Left cardiac atrium (tissue), 4 donors: Measurements from ENCODE around the gene SFT2D3. TPM values are rescaled to one million over a fixed set of nuclear protein-coding genes. Genes with fewer than 3 reads are reported as not detected.
A peak's percentile ranks its signal among the peaks of the same experiment; 100 is the strongest.

ENCODE experiments used
- ATAC-seq, 2 donors: fragments of 200-7000 bp; cut with Tn5 transposase; one replicate each; pipeline ENCODE4 v1.9.1; 2020; ENCODE audit warnings: mild to moderate bottlenecking in 2 of 2, moderate library complexity in 2 of 2
- DNase-seq: peaks from one replicate; pipeline ENCODE4 v3.0.0-alpha.2; 2020
- intact Hi-C, 2 donors: fragments of 100-400 bp; cut with DNase I; formaldehyde crosslinking; loops; one replicate each; pipeline versions ENCODE4 v1.14.1 to v1.15.1; 2022 to 2023
- long read RNA-seq: library from polyadenylated mRNA; unstranded; transcript quantifications from one replicate; pipeline ENCODE4 v2.0.0, GENCODE V29; 2021
- total RNA-seq, 2 donors: library from RNA; stranded (reverse); fragmentation: NEBNext Ultra II Directional; extraction: Animal tissue kit (Norgen Biotek cat#: 25700); gene quantifications; one replicate each; pipeline ENCODE4 v1.2.1, GENCODE V29; 2021
- donor health status: DM: no; HTN: yes; CAD: no.
- donor health status: DM: no; HTN: yes; CAD: no; lungs with severe emphysema.
- donor health status: DM: yes; HTN: yes; CAD: no.
- donor health status: Dilated cardiomyopathy.

Gene SFT2D3
- total RNA-seq, result 1 to 10 TPM; 3.3 to 4.7 TPM
- long read RNA-seq, result 0 reads

- DNase-seq, result peak; percentile 93
- intact Hi-C loops, result loop anchor here in 1 of 2 donors (5.0 kb wide), 1 partner anchor 174 kb away; the partner anchor contains the start of gene IWS1
- peak; percentile 89 to 93 for ATAC-seq
Measured at GRCh38 chr2:127701193-127701650, at the start of gene SFT2D3. SFT2D3 (plus strand) TSS chr2:127701497; CDS start chr2:127701529, 32 bp downstream.

DNA sequence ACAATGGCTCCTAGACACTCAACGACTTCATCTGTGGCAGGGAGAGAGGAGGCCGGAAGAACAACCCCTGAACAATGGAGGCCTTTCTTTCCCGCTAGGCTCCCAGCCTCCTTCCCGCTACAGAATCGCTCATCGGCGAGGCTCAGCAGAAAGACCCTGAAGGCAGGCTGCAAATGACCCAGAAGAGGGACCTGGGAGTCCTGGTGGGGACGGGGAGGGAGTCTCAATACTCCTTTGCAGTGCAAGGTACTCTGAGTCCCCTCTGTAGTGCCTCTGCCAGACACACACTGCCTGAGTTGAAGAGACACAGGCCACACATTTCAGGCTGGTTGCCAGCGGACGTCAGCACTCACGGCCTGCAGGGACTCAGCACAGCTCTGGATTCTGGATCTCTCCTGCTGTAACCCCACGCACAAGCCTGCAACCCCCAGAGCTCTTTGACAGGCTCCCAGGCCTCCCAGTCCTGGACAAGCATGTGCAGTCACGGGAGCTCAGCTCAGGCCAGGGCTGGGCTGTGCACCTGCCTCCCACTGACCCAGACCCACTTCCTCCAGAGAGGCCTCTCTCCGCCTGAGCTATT lies 49.2 kb upstream of the SFT2D3 start:
- ATAC-seq (peak; percentile 69 to 79), DNase-seq (peak; percentile 91)
- intact Hi-C loops, result loop anchor here in 1 of 2 donors (10.0 kb wide), 1 partner anchor 137 kb away; no protein-coding TSS in a partner anchor

- no peak for ATAC-seq
- intact Hi-C loops, result loop anchor here in 1 of 2 donors (10.0 kb wide), 1 partner anchor 138 kb away; no protein-coding TSS in a partner anchor
- peak; percentile 27 for DNase-seq
Measured at GRCh38 chr2:127652786-127653357, 48.4 kb upstream of the SFT2D3 start.

- intact Hi-C loops, result loop anchor here in 1 of 2 donors (10.0 kb wide), 1 partner anchor 139 kb away; no protein-coding TSS in a partner anchor
- ATAC-seq (no peak), DNase-seq (peak; percentile 21)
Measured at GRCh38 chr2:127653421-127654083, 47.7 kb upstream of the SFT2D3 start.

DNA sequence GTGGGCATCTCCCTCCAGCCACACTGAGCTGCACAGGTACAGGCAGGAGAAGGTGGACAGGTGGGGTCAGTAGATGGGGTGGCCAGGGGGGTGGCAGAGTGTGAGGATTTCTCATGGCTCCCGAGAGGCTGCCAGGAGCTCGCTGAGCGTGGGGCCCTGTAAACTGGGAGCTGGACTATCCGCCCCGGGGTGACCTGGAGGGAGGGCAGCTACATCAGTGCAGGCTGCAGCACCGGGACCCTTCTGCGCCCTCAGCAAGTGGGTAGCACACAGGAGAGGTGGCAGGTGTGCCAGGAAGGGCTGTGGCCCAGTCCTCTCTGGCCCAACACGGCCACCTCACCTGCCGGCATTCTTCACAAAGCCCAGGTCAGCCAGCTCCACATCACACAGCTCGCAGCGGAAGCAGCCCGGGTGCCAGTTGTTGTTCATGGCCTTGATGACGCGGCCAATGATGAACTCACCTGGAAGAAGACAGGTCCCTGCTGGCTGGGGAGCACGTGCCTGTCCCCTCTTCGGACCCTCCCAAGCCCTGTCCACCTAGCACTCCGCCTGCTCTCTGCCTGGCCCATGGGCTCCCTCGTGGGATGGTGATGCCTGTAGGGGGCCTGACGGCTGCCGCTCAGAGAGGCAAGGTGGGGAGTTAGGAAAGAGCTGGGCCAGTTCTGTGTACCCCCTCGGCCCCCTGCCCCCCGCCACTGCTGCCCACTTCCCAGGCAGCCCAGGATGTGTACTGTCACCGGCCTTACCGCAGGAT lies 47.0 kb upstream of the SFT2D3 start:
- intact Hi-C loops, result loop anchor here in 1 of 2 donors (10.0 kb wide), 1 partner anchor 139 kb away; no protein-coding TSS in a partner anchor
- DNase-seq (peak; percentile 21), ATAC-seq (no peak)

DNA sequence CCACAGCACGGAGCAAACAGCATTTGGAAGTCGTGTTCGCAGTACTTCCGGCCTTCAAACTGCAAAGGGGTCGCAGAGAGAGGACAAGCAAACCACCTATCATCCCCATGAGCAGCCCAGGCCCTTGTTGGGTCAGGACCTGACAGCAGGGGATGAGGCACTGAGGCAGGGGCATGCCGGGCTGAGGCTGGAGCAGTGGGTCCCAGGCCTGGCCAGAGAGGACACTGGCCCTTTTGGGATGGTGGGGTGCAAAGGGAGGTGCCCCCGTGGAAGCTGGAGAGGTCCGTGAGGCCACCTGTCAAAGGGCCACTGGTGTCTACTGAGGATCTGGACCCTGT lies 46.5 kb upstream of the SFT2D3 start:
- ATAC-seq (no peak), DNase-seq (no peak)
- intact Hi-C loops, result loop anchor here in 1 of 2 donors (10.0 kb wide), 1 partner anchor 140 kb away; no protein-coding TSS in a partner anchor

DNA sequence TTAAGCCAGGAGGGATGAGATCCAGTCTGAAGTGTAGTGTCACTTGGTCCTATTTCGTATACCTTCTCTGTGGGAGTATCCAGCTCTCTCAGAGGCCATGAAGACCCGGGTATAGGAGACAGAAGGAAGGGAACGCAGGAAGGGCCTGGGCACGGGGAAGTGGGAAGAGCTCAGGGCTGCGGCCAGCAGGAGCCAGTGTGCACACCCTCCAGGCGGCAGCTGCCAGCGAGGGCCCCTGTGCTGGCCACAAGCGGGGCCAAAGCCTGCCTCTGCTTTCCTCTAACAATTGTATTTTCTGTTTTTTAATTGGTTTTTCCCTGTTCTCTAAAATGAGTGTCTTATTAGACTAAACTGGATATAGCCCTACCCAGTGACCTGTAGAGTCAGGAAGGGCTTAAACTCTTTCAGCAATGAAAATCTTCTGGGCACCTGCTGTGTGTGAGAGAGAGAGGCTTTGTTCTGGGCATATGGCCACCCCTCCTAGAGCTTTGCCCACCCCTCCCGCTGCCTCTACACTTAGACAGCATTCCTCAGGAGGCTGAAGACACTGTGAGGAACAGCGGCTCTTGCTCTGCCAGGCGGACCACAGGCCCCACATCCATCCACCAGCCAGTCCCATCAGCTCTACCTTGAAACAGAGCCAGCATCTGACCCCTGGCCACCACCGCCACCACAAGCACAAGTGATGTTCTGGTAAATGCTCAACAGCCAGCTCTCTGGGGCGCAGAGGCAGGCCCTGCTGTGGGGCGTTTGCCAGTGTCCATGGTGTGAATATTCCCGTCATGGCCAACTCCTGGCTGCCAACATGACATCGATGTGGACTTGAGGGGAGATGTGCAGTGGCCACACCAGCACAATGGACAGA lies 45.9 kb upstream of the SFT2D3 start:
- DNase-seq (peak; percentile 73), ATAC-seq (peak; percentile 46 to 62)
- intact Hi-C loops, result loop anchor here in 1 of 2 donors (10.0 kb wide), 1 partner anchor 141 kb away; no protein-coding TSS in a partner anchor

DNA sequence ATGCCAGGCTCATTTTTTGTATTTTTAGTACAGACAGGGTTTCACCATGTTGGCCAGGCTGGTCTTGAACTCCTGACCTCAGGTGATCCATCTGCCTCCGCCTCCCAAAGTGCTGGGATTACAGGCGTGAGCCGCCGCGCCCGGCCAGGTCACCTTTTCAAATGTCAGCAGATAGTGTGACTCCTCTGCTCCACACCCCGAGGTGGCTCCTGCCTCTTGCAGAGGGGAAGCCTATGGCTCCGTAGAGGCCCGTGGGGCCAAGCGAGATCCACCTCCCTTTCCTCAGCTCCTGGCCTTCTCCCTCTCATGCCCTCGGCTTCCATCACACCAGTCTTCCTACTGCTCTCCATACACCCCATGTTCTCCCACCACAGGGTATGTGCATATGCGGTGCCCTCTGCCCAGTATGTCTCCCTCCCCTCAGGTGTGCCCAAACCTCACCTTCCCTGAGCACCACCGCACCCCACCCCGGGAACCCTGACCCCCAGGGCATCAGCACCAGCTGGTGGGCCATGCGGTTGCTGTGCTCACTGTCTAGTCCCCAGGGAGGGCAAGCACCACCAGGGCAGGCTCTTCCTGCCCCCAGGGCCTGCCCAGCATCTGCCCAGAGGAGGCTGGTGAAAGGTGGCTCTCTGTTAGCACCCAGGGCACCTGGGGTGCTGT lies 44.6 kb upstream of the SFT2D3 start:
- ATAC-seq (no peak), DNase-seq (peak; percentile 24)
- intact Hi-C loops, result loop anchor here in 1 of 2 donors (10.0 kb wide), 1 partner anchor 142 kb away; no protein-coding TSS in a partner anchor

DNA sequence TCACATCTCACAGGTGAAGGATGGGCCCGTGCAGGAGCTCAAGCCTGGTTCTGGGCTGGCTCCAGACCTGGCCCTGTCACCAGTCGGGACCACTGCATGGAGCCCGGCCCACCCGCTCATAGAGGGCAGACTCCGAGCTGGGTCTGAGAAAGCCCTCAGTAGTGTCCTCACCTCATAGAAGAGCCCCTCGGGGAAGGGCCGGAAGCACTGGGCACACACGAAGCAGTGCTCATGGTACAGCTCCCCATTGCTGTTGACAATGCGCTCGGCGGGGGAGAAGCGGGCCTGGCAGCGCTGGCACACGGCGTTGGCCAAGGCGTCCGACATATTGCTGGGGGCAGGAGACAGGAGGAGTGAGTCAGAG lies 44.1 kb upstream of the SFT2D3 start:
- intact Hi-C loops, result loop anchor here in 1 of 2 donors (10.0 kb wide), 1 partner anchor 142 kb away; no protein-coding TSS in a partner anchor
- ATAC-seq (no peak), DNase-seq (peak; percentile 20)

GRCh38 chr2:127658146-127658545 lies 43.2 kb upstream of the SFT2D3 start:
- DNase-seq (peak; percentile 18), ATAC-seq (no peak)
- intact Hi-C loops, result loop anchor here in 1 of 2 donors (10.0 kb wide), 1 partner anchor 143 kb away; no protein-coding TSS in a partner anchor

GRCh38 chr2:127658641-127659407 lies 42.5 kb upstream of the SFT2D3 start:
- peak; percentile 63 for DNase-seq
- no peak for ATAC-seq
- intact Hi-C loops, result loop anchor here in 1 of 2 donors (10.0 kb wide), 1 partner anchor 144 kb away; no protein-coding TSS in a partner anchor

DNA sequence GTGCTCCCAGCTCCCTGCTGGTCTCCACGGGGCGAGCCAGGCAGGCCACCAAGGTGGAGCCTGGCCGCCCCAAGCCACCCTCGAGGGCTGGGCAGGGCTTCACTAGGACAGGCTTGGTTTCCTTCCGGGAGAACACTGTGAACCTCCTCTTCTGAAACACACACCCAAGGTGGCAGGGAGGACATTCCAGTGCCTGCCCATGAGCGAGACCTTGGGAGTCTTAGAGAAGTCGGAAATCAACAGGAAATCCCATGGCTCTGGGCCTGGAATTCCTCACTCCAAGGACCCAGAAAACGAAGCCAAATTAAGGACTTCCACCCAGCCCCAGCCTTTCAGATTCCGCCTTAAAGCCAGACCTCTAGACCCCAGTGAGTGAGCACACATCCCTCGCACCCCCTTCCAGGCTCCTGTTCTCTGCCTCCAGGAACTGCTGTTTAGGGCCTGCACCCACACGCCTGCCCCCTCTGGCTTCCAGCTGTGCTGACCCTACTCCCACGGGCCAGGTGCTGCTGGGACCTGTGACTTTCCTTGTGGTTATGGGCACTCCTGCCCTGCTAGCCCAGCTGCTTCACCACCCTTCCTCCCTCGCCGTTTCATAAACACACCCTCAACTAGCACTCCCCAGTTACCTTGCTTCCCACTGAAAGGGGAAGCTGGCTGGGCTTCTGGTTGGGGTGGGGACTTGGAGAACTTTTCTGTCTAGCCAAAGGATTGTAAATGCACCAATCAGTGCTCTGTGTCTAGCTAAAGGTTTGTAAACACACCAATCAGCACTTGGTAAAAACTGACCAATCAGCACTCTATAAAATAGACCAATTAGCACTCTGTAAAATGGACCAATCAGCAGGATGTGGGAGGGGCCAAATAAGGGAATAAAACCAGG lies 41.6 kb upstream of the SFT2D3 start:
- intact Hi-C loops, result loop anchor here in 1 of 2 donors (10.0 kb wide), 1 partner anchor 145 kb away; no protein-coding TSS in a partner anchor
- peak; percentile 82 for DNase-seq

DNA sequence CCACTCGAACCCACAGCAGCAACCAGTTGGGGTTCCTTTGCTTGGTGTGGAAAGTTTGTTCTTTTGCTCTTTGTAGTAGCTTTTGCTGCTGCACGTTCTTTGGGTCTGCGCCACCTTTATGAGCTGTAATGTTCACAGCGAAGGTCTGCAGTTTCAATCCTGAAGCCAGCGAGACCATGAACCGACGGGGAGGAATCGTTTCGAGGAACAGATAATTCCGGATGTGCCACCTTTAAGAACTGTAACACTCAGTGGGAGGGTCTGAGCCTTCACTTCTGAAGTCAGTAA lies 41.1 kb upstream of the SFT2D3 start:
- intact Hi-C loops, result no loop called here
- no peak for DNase-seq
- ATAC-seq, result no peak

More for the DNA sequence above, 41.6 kb upstream of the SFT2D3 start:
- peak; percentile 16 to 52 for ATAC-seq

DNA sequence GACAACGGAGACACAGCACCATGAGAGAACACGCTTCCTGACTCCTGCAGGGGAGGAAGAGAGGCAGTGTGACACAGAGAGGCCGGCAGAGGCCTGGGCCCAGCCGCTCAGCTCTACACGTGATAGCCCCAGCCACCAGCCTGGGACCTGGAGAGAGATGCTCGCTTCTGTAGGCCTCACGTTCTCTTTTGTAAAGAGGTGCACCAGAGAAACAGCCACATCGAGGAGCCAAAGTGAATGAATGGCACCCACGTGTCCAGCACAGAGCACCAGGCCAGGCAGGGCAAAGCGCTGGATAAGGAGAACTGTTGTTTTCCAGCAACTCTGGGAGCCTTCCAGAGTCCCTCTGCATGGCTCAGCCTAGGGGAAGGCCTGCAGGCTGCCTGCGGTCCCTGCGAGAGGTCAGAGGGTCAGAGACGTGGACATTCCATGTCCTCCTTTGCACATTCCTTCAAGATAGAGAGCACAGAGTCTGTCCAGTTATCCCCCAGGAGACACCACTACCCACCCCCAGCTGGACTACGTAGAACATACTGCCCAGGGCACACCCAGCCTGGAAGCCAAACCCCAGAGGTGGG lies 40.1 kb upstream of the SFT2D3 start:
- intact Hi-C loops, result no loop called here
- ATAC-seq (peak in 1 of 2 donors; percentile 3), DNase-seq (no peak)

- intact Hi-C loops, result no loop called here
- DNase-seq, result peak; percentile 76
Measured at GRCh38 chr2:127661949-127662510, 39.3 kb upstream of the SFT2D3 start.

More at GRCh38 chr2:127661949-127662510, 39.3 kb upstream of the SFT2D3 start:
- peak; percentile 9 to 25 for ATAC-seq
